Left hindlimb (tissue), 1 donor: ENCODE results near the gene MRPS23.

Source experiments
- DNase-seq: peaks from one replicate; pipeline ENCODE4 v3.0.0-alpha.2; 2018

MRPS23 gene

DNA sequence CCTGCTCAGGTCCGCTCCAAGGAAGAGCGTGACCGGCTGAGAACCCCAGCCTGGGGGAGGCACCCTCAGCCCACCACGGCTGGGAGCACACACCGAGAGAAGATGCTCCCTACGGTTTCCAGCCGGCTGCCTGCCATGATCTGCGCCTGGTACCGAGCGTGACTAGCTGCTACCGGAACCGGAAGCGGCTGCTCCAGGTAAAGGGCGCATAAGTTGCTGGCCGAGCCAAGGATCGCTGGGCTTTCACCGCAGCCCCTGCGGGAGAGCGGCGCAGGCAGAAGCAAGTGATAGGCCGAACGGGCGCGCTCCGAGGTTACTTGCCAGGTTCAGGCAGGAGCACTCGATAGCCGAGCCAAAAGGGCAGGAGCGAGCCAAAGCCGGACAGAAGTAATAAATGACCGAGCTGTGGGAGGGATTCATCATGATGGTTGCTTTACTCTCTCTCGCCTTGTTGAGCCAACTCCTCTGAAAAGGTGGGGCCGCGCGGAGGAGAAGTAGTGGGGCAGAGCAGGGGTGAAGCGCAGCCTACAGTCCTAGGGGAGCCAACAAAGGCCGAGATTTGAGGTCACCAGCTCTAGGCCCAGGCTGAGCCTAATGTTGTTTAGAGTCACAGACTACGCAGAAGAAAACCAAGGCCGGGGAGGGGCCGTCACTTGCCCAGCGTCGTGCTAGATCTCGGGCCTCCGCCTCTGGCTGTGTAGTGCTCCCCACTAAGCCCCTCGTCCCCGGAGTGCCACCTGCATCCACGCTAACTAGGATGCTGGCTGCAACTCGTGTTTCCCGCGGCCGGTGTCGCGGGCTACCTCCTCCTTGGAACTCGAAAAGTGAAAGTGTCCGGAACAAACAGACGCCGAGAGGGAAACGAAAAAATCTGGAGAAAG, at the start of gene MRPS23:
Gene MRPS23, minus strand, starts transcription at position 171 of the 881 bp plus-strand sequence. Its CDS starts 34 bp downstream, at position 137.
- peak; percentile 98 for DNase-seq

GRCh38 chr17:57899391-57899790, 49.5 kb upstream of the MRPS23 start:
- DNase-seq: no peak

DNA sequence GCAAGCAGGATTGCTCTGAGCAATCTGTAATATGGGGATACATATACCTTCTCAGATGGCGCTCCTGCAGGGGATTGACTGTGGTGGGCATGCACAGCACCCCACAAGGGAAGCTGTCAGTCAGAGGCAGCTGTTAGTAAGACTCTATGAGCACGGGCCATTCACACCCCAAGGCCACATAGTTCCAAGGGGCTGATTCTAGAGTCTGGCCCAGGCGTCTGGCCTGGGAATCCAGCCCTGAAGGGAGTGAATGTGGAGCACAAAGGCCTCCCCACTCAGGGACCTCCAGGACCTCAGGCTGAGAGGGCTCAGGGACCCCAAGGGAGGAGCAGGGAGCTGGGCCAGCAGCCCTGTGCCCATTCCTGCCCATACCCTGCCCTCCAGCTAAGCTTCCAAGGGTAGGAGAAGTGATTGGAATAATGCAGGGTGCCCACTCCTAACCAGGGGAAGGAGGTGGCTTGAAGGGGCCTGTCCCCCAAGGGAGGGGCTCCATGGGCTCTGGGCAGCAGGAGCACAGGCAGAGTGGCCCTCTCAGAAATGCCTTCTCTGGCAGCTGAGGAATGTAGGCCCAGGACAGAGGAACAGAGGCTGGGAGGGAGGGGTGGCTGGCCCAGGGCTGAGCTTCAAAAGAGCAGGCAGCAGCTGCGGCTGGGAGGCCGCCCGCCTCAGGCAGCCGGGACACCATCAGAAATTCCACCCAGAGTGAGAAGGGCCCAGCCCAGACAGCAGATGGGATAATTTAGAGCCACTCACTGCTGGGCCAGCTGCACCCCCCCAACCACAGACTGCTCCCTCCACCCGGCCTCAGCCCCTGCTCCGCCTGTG, 48.9 kb upstream of the MRPS23 start:
- DNase-seq: peak; percentile 95

DNA sequence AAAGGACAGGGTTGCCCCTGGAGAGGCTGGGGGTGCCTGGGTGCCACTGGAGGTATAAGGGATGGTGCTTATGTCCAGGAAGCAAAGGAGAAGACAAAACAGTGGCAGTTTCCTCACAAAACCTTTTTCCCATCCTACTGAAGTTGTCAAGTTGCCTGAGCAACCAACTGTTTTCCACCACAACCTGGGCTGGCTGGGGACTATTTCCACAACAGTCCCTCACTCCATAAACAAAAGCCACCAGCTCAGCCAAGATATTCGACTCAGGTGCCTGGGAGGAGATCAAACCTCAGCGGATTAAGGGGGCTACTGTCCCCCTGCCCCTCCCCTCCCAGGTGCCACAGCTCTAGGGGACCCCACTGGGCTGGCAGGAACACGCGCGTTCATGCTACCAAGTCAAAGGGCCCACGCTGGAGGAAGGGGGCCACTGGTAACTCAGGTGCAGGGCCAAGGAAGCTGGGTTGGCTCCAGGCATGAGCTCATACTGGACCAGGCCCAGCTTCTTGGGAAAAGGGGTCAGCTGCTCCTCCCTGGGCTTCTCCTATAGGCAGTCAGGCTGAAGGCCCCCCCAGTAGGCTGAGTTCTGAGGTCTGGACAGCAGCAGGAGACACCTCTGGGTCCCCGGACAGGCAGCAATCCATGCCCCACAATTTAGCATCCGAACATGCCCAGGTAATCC, 45.7 kb upstream of the MRPS23 start:
- peak; percentile 73 for DNase-seq

- no peak for DNase-seq
Measured at GRCh38 chr17:57894848-57895247, 45.0 kb upstream of the MRPS23 start.

GRCh38 chr17:57892820-57893595, 43.2 kb upstream of the MRPS23 start:
- DNase-seq: peak; percentile 97

DNA sequence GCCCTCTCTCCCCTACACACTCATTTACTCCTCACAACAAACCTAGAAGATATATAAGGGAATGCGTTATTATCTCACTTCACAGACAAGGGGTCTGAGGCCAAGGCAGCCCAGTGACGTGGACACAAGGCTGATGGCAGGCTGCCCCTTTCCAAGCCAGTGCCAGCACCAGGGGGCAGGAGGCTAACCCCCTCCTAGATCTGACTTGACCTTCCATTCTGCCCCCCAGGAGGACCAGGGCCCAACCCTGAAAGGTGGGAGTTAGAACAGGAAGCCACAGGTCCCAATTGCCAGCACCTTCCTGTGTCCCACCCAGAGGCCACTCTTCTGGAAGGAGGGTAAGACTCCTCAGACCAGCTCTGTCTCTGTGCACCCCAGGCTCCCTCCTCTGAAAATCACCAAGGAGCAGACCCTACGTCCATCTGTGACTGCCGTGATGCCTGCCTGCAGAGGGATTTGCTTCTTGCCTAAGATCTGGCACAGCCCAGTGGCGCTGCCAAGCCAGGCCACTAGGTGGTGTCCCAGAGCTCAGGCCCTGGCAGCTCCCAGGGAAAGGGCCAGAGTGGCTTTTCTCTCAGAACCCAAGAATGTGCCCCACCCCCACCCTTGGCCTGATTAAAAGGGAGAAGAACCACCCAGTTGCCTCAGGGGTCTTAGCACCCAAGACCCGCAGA, 42.4 kb upstream of the MRPS23 start:
- peak; percentile 92 for DNase-seq

DNA sequence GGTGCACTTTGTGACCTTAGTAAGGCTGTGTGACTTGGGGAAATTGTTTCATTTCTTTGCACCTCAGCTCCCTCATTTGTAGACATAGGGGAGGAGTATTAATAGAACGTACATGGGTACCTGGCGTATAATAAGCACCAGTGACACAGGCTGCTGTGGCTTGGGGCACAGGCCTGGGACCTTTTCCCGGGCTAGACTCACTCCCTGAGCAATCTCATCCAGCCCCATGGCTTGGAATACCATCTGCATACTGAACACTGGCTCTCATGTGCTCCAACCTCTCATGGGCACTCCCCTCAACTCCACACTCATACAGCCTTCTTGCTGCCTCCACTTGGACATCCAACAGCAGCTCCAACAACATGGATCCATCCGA, 41.0 kb upstream of the MRPS23 start:
- DNase-seq: no peak

GRCh38 chr17:57889892-57890856, 40.3 kb upstream of the MRPS23 start:
- DNase-seq: peak; percentile 66

DNA sequence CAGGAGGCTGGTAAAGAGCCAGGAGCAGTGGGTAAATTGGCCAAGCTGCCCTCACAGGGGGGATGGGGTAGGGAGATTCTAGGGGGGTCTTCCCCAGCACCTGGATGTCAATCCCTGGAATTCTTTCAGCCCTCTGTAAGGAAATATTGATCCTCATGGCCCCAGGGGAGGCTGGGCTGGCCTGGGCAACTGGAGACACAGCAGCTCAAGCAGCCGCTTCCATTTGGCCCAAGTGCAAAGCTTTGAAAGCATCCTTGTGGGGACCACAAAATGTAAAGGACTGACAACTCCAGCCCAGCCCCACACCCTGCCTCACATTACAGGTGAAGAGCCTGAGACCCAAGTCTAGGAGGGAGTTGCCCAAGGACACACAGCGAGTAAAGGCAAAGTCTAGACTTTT, 39.4 kb upstream of the MRPS23 start:
- no peak for DNase-seq

DNA sequence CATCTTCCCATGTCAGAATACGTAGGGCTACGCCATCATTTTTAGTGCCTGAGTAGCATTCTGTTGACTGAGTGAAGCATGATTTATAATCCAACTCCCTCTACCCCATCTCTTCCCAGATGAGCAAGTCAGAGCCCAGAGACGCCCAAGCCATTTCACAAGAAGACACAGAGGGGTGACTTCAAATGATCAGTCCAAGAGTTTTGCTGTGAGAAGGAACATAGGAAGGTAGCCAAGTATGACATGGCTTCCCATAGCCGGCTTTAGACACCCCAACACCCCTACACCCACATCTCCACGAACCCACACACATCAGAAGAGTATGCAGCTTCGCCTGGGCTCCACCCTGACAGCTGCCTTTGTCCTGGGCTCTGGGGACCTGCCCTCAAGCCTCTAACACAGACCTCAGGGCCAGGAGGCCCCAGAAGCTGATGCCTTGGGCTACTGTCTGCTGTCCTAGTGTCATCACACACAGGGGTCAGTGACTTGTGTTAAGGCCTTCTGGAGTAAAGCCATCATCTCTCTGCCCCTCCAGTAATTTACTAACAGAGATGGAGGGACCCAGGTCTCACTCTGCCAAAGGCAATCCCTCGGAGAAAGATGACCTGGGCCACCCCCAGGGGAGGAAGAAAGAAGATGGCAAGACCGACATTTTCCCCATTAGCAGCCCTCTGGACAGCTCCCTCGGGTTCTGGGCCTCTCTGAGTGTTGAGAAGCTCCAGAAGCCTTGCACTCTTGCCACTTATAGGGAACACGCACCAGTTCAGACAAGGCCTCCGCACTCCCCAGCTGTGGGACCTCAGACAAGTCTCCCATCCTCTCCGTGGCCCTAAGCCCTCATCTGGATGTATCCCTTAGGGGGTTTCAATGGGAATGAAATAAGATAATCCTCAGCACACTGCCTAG, 38.7 kb upstream of the MRPS23 start:
- no peak for DNase-seq

- no peak for DNase-seq
Measured at GRCh38 chr17:57887161-57887560, 37.3 kb upstream of the MRPS23 start.

DNA sequence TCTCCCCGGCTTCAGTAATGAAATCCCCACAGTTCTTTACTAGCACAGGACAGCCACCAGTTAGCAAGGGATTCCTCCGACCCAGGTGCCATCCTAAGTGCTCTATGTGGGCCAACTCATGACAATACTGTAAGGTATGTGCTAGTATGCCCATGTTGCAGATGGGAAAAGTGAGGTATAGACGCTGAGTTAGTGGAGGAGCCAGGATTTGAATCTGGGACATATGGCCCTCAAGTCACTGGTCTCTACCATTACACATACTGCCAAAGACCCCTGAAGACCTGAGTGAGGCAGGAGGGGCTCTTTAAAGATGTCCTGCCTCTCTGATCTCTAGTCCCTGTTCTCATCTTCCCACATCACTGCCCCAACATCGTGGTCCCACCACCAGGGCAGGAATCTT, 36.2 kb upstream of the MRPS23 start:
- DNase-seq: no peak

GRCh38 chr17:57885148-57885915, 35.5 kb upstream of the MRPS23 start:
- DNase-seq: no peak

DNA sequence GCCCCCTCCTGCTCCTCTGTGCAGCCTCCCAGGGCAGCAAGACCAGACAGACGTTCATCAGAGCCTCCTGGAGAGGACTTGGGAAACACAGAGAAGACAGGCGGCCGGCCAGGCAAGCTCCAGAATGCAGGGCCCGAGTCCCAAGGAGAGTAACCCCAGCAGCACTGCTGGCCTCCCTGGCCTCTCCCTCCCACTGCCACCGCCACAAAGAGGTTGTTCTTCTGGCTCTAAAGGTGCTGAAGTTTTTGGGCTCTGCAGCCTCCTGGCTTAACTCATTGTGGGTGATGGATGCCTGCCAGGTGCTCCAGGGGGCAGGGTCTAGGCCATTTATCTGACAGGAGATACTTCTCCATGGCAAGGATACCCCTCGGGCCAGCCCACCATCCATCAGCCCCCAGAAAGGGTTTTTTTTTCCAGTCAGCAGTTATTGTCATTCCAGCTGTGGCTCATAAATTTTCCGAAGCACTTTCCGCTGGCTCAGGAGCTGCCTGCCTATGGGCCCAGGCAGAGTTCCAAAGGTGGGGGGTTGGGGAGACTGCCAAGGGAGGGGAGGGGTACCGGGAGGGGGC, 32.0 kb upstream of the MRPS23 start:
- DNase-seq: peak; percentile 88

- peak; percentile 90 for DNase-seq
Measured at GRCh38 chr17:57881143-57881542, 31.3 kb upstream of the MRPS23 start.

DNA sequence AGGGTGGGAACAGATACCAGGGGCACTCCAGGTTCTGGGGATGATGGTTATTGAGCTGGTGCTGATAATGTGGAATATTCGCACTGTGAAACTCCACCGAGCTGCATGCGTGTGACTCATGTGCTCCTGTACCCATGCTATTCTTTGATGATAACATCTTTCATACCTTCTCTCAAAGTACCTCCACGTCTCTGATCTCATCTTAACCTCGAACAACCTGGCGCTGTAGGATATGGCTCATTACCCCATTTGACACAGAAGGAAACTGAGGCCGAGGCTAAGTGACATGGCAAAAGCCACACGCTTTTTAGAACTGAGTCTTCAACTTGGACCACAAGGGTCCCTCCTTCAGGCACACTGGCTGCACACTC, 30.2 kb upstream of the MRPS23 start:
- no peak for DNase-seq

GRCh38 chr17:57879437-57880085, 29.7 kb upstream of the MRPS23 start:
- no peak for DNase-seq
